Right lobe of liver (tissue), 6 donors: ENCODE results near the gene PAQR4. TPM values are rescaled to one million over a fixed set of nuclear protein-coding genes. Genes with fewer than 3 reads are reported as not detected.

Experiments
- ATAC-seq, 4 donors: fragments of 200-7000 bp; cut with Tn5 transposase; one replicate each; pipeline ENCODE4 v1.9.1; 2020; ENCODE audit warnings: mild to moderate bottlenecking in 4 of 4, moderate library complexity in 4 of 4
- DNase-seq, 3 donors: peaks; one replicate each; pipeline ENCODE4 v3.0.0-alpha.2; 2020
- H3K27ac ChIP-seq, 3 donors: fragments of 200-600 bp; one replicate each; pipeline ENCODE4 v1.8.0; 2022
- H3K27me3 ChIP-seq, 2 donors: fragments of 200-600 bp; one replicate each; pipeline ENCODE4 v1.8.0; 2022
- H3K36me3 ChIP-seq, 4 donors: fragments of 200-600 bp; sonication (generic) in 1 of 4; one replicate each; pipeline versions ENCODE4 v1.5.1 to v1.8.0; 2017 to 2022; ENCODE audit warnings: control low read depth in 1 of 4
- H3K4me1 ChIP-seq, 4 donors: fragments of 200-600 bp; sonication (generic) in 1 of 4; one replicate each; pipeline versions ENCODE4 v1.5.1 to v1.8.0; 2017 to 2022; ENCODE audit warnings: control low read depth in 1 of 4
- H3K4me3 ChIP-seq, 3 donors: fragments of 200-600 bp; one replicate each; pipeline ENCODE4 v1.8.0; 2022
- H3K9me3 ChIP-seq, 4 donors: fragments of 200-600 bp; sonication (generic) in 1 of 4; one replicate each; pipeline versions ENCODE4 v1.5.1 to v1.8.0; 2017 to 2022; ENCODE audit warnings: control low read depth in 1 of 4
- POLR2A ChIP-seq: fragments of 450-650 bp; IDR thresholded peaks from one replicate; pipeline ENCODE4 v1.6.1; 2017; ENCODE audit warnings: antibody characterized with exemption, mild to moderate bottlenecking
- WGBS: methylation state at CpG from one replicate; pipeline ENCODE4 v1.1.6; 2018; ENCODE audit warnings: low coverage, low lambda C conversion rate; ENCODE audit not compliant: insufficient coverage; ENCODE audit errors: missing lambda C conversion rate; 5-methylcytosine and 5-hydroxymethylcytosine counted together
- intact Hi-C, 2 donors: fragments of 100-400 bp; cut with DNase I; formaldehyde crosslinking; loops; one replicate each; pipeline versions ENCODE4 v1.11.2 to v1.14.1; 2022
- total RNA-seq, 6 experiments: library from RNA; depleted of rRNA in 2 of 6; stranded (reverse); fragments of >200 nt in 2 of 6; fragmentation: NEBNext Ultra II Directional in 3 of 6; extraction: Animal tissue kit (Norgen Biotek cat#: 25700) in 3 of 6; gene quantifications; one replicate each; pipeline versions ENCODE4 v1.1.0 to v1.2.4, GENCODE V29; 2016 to 2023
- TF ChIP-seq, protein P1 (sequence below), 4 donors: fragments of 200-600 bp in 3 of 4; fragments of 450-650 bp in 1 of 4; IDR thresholded peaks; one replicate each; pipeline versions ENCODE4 v1.5.1 to v1.8.0; 2016 to 2022; ENCODE audit warnings: antibody characterized with exemption in 4 of 4, mild to moderate bottlenecking in 2 of 4
- donor health status: DM: no; HTN: yes; CAD: no.
- donor health status: DM: no; HTN: no; CAD: no.
- donor health status: DM: no; HTN: no; CAD: no.
- donor health status: DM: no; HTN: yes; CAD: no.
- donor health status: DM: no; HTN: yes; CAD: no.

Gene PAQR4
- total RNA-seq, 6 experiments from 2014 or later: 0.93 to 6.1 (median 3.3) TPM

DNA sequence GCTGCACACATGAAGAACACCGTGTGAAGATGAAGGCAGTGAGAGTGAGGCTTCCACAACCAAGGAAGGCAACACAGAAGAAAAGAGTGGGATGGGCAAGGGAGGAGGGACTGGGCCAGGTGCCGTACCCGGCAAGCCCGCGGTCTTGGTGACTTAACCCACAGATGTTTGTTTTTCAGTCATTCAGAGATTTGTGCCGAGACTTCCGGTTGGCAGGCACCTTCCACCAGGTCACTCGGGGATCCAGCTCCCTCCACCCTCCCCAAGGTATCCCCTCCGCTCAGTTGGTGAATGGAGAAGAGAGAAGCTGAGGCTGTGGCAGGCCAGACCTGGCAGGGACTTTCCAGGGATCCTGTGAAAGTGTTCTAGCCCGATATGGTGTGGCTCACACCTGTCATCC is 9.9 kb upstream of the PAQR4 start:
- H3K4me1 ChIP-seq: peaks cover 0 to 4% (median 2%) of the 10 kb centered on the region in 4 donors
- intact Hi-C loops: no loop called here
- peaks cover 0 to 17% of the 10 kb centered on the region in 2 donors for H3K27me3 ChIP-seq
- no peaks in the 10 kb centered on the region for H3K9me3 ChIP-seq
- TF ChIP-seq, protein P1, sequence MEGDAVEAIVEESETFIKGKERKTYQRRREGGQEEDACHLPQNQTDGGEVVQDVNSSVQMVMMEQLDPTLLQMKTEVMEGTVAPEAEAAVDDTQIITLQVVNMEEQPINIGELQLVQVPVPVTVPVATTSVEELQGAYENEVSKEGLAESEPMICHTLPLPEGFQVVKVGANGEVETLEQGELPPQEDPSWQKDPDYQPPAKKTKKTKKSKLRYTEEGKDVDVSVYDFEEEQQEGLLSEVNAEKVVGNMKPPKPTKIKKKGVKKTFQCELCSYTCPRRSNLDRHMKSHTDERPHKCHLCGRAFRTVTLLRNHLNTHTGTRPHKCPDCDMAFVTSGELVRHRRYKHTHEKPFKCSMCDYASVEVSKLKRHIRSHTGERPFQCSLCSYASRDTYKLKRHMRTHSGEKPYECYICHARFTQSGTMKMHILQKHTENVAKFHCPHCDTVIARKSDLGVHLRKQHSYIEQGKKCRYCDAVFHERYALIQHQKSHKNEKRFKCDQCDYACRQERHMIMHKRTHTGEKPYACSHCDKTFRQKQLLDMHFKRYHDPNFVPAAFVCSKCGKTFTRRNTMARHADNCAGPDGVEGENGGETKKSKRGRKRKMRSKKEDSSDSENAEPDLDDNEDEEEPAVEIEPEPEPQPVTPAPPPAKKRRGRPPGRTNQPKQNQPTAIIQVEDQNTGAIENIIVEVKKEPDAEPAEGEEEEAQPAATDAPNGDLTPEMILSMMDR (IDR thresholded peaks at IDR 0.05): no peak
- TF ChIP-seq POLR2A: no peak
- WGBS: 28% methylated on average over 9 of the region's 10 CpGs
- no peak overlapping the region for H3K27ac ChIP-seq
- H3K4me3 ChIP-seq: no peak overlapping the region
- DNase-seq: no peak
- no peaks in the 10 kb centered on the region for H3K36me3 ChIP-seq
- no peak for ATAC-seq

DNA sequence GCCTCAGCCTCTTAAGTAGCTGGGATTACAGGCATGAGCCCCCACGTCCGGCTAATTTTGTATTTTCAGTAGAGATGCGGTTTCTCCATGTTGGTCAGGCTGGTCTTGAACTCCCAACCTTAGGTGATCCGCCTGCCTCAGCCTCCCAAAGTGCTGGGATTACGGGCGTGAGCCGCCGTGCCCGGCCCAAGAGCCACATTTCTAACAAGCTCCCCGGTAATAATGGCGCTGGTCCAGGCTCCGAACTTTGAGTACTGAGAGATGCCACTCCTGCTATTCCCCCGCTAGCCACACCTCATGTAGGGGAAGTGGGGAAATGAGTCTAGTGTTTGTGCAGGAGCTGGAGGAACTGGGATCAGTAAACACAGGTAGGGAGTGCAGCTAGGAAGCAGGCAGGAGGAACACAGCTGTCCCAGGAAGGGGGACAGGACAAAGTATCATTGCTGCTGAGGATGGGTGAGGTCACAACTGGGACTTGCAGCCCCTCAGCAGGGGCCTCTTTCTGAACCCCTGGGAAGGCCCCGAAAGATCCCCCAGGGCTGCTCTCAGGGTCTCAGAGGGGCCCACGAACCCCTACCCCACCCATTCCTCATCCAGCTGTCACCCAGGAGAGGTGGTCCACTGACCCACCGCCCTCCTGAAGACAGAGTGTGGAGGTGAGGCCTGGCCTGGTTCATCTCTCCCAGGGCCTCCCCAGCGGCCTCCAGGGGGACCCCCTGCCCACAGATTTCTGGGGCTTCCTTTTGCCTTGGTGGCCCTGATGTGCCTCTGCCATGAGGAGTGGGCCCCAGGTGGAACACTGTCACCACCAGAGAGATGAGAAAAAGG is 8.8 kb upstream of the PAQR4 start:
- Histone ChIP-seq H3K9me3 (no peaks in the 10 kb centered on the region), H3K4me1 (peaks cover 0 to 11% (median 5%) of the 10 kb centered on the region in 4 donors), H3K36me3 (no peaks in the 10 kb centered on the region), H3K27ac (no peak overlapping the region), H3K4me3 (no peak overlapping the region), H3K27me3 (peaks cover 4 to 18% of the 10 kb centered on the region in 2 donors)
- DNase-seq (no peak), ATAC-seq (no peak)
- 64% methylated on average over 11 of the region's 17 CpGs for WGBS
- intact Hi-C loops: no loop called here
- no peak for TF ChIP-seq POLR2A
- TF ChIP-seq, protein P1 (IDR thresholded peaks at IDR 0.05): no peak

DNA sequence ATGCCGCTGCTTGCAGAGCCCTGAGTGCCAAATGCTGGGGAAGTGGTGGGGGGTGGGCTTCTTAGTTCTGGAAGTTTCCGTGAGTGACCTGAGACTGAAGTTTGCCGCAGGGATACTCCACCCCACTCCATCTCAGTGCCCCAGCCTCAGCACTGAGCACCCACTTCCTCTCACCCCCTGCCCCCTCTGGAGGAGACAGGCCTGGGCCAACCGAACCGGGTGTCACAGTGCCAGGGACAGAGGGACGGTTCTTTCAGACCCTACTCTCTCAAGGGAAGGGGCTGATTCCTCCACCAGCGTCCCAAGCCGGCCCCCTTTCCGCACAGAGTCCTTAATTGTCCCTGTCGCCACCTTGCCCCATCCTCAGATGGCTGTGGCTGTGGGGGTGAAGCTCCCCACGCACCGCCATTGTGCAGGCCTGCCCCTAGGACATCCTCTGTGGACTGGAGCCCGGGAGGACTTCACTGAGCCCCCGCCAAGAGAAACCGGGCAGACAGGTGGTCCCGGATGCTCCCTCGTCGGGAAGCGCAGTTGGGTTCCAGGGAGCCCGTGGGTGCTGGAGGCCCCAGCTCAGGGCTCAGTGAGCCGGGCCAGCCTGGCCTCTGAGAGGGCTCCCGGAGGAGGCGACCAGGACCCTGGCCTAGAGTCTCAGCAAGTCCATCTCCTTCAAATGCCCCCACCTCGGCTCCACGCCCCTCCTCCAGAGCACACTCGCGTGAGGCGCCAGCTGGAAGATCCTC is 6.6 kb upstream of the PAQR4 start:
- ATAC-seq: no peak
- 21% methylated on average over 4 of the region's 28 CpGs for WGBS
- H3K36me3 ChIP-seq: no peaks in the 10 kb centered on the region
- no peaks in the 10 kb centered on the region for H3K9me3 ChIP-seq
- intact Hi-C loops: no loop called here
- H3K27ac ChIP-seq: no peak overlapping the region
- TF ChIP-seq POLR2A: no peak
- H3K4me1 ChIP-seq: peaks cover 0 to 11% (median 5%) of the 10 kb centered on the region in 4 donors
- no peak overlapping the region for H3K4me3 ChIP-seq
- peaks cover 5 to 19% of the 10 kb centered on the region in 2 donors for H3K27me3 ChIP-seq
- no peak for DNase-seq

DNA sequence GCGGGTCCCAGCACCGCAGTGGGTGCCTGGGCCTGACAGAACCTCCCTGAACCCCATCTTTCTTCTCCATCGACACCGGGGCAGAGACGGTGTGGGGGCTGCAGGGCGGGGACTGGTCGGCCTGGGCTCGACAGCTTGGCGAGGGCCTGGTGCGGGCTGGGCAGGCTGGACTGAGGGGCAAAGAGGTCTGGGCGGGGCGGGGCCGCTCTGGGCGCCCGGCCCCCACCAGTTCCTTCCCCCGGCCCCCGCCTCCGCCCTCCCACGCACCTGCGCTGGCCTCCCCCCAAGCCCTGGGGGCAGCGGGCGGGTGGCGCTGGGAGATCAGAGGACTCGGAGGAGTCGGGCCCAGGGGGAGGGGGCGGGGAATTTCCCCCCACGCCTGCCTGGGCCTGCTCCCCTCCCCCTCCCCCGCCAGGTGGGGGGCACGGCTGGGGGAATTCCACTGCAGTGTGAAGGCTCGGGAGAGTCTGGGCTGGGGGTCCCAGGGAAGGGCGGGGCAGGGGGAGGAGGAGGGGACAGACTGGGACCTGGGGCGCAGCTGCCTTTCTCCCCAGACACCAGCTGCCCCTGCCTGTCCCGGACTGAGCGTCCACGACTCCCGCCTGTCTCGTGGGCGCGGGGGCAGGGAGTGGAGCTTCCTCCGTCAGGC is 6.0 kb upstream of the PAQR4 start:
- TF ChIP-seq, protein P1 (IDR thresholded peaks at IDR 0.05): no peak
- no peak for TF ChIP-seq POLR2A
- Histone ChIP-seq H3K36me3 (no peaks in the 10 kb centered on the region), H3K4me1 (peaks cover 0 to 11% (median 5%) of the 10 kb centered on the region in 4 donors), H3K27me3 (peaks cover 7 to 25% of the 10 kb centered on the region in 2 donors), H3K4me3 (no peak overlapping the region), H3K27ac (no peak overlapping the region), H3K9me3 (no peaks in the 10 kb centered on the region)
- ATAC-seq (no peak), DNase-seq (no peak)
- WGBS: 0% methylated on average over 12 of the region's 40 CpGs
- intact Hi-C loops: no loop called here
